ENCODE data around the gene SLC51A. TPM values are rescaled to one million over a fixed set of nuclear protein-coding genes. Genes with fewer than 3 reads are reported as not detected.
"Not testable (repeated sequence)": the region's sequence is repeated elsewhere in the genome, so short reads cannot be mapped to it uniquely, and the experiment has no call there.

Gene SLC51A
- total RNA-seq, 2 experiments from 2014 or later: not detected

DNA sequence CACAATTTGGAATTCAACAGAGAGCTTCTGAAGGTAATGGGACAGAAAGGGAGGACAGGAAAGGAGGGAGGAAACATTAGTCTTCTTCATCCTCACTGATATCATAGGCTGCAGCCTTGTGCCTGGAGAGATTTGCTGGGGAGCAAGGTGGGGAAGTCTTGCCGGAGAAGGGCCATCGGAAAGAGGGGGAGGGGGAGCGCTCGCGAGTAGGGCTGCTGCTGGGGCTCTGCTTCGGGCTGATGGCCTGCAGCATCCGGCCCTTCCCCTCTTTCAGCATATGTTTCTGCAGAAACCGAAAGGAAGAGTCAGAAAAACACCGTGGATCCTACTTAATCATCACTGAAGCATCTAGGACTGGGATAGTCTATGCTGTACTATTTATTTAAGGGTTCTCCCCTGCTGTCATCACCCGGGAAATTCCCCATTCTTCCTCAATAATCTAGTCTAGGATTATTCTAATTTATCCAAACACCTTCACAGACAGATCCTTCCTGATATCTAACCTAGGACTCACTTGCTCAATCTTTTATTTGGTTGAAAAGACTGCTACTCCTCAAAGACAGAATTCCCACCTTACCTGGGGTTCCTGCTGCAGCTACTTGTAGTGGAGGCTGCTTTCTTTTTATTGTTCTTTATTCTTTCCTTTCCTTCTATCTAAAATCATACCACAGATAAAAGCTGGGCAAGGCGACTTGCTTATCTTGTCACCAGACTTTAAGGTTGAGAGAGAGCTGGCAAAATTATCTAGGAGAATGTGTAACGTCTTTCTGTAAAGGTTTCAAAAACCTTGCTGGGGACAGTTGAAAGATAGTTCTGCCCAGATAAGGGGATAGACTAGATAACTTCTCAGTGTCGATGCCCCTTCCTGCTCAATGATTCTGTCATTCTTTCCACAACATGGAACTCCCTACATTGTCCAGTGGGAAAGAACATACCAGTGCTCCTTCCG lies 22.6 kb downstream of the SLC51A start:
- Mint-ChIP-seq H3K4me3 (no peak overlapping the region), H3K27me3 (no peaks in the 10 kb centered on the region), H3K4me1 (peaks cover 13% of the 10 kb centered on the region), H3K36me3 (peaks cover 6% of the 10 kb centered on the region), H3K9me3 (no peaks in the 10 kb centered on the region), H3K27ac (no peak overlapping the region)
- no peak for DNase-seq

DNA sequence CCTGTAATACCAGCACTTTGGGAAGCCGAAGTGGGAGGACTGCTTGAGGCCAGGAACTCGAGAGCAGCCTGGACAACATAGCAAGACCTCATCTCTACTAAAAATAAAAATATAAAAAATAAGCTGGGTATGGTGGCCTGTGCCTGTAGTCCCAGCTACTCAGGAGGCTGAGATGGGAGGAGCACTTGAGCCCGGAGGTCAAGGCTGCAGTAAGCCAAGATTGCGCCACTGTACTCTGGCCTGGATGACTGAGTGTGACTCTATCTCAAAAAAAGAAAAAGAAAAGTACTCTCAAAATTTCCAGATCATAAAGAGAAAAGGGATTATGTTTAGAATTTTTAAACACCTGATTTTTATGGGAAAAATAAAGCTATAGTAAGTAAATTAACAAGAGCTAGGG lies 24.1 kb downstream of the SLC51A start:
- no peak for DNase-seq
- Mint-ChIP-seq H3K36me3 (peaks cover 6% of the 10 kb centered on the region), H3K4me1 (peaks cover 13% of the 10 kb centered on the region), H3K27me3 (no peaks in the 10 kb centered on the region), H3K4me3 (no peak overlapping the region), H3K9me3 (no peaks in the 10 kb centered on the region), H3K27ac (no peak overlapping the region)

DNA sequence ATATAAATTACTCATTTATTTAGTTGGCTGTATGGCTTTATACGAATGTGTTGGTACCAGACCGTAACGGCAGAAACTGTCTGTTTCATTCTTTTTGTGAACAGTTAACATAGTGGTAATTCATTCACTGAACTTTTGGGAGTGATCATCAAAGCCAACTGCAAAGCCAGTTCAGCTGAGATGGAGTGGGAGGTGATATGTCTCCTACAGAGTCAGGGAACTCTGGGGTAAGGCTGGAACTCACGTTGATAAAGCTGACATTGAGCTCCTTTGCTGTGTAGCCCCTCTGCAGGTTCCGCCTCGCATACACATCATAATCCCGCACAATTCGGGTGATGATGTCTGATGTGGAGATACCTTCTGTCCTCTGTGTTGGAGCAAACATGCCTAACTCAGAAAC lies 25.4 kb downstream of the SLC51A start:
- no peak overlapping the region for H3K27ac Mint-ChIP-seq
- H3K9me3 Mint-ChIP-seq: no peaks in the 10 kb centered on the region
- DNase-seq: no peak
- H3K27me3 Mint-ChIP-seq: no peaks in the 10 kb centered on the region
- peaks cover 8% of the 10 kb centered on the region for H3K4me1 Mint-ChIP-seq
- H3K36me3 Mint-ChIP-seq: peaks cover 6% of the 10 kb centered on the region
- no peak overlapping the region for H3K4me3 Mint-ChIP-seq

DNA sequence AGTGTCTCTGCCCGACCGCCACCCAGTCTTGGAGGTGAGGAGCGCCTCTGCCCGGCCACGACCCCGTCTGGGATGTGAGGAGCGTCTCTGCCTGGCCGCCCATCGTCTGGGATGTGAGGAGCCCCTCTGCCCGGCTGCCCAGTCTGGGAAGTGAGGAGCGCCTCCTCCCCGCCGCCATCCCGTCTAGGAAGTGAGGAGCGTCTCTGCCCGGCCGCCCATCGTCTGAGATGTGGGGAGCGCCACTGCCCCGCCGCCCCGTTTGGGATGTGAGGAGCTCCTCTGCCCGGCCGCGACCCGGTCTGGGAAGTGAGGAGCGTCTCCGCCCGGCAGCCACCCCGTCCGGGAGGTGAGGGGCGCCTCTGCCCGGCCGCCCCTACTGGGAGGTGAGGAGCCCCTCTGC lies 27.8 kb downstream of the SLC51A start:
- H3K4me3 Mint-ChIP-seq, H3K36me3 Mint-ChIP-seq, DNase-seq, H3K27me3 Mint-ChIP-seq, H3K27ac Mint-ChIP-seq, H3K4me1 Mint-ChIP-seq, H3K9me3 Mint-ChIP-seq: not testable (repeated sequence)

DNA sequence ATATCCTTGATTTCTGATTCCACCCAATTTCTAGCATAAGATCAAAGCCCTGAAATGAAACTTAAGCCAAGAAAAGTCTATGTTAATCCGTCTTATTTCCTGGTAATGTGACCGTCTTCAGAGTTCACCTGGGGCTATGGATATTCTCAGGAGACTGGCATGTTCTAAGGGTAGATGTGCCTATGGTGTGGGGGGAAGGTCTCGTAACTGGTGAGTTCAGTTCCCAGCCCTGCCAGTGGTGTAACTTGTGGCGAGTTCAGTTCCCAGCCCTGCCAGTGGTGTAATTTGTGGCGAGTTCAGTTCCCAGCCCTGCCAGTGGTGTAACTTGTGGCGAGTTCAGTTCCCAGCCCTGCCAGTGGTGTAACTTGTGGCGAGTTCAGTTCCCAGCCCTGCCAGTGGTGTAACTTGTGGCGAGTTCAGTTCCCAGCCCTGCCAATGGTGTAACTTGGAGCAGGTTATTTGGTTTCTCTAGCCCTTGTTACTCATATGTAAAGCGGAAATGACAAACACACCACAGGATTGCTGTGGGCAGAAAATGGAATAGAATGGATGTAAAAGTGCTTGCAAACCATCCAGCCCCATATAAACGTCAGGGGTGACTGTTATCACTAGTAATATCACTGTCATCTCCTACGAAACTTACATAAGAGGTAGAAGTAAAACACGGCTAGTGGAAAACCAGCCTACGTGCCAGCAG lies 30.4 kb downstream of the SLC51A start:
- Mint-ChIP-seq H3K4me1 (no peaks in the 10 kb centered on the region), H3K27ac (no peak overlapping the region), H3K36me3 (peaks cover 2% of the 10 kb centered on the region), H3K9me3 (no peaks in the 10 kb centered on the region), H3K27me3 (no peaks in the 10 kb centered on the region), H3K4me3 (no peak overlapping the region)
- no peak for DNase-seq

DNA sequence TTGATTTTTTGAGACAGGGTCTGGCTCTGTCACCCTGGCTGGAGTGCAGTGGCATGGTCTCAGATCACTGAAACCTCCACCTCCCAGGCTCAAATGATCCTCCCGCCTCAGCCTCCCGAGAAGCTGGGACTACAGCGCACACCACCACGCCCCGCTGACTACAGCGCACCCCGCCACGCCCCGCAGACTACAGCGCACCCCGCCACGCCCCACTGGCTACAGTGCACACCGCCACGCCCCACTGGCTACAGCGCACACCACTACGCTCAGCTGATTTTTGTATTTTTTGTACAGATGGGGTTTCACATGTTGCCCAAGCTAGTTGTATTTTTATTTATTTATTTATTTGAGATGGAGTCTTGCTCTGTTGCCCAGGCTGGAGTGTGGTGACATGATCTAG lies 35.6 kb downstream of the SLC51A start:
- peaks cover 3% of the 10 kb centered on the region for H3K36me3 Mint-ChIP-seq
- no peaks in the 10 kb centered on the region for H3K9me3 Mint-ChIP-seq
- H3K4me1 Mint-ChIP-seq: no peaks in the 10 kb centered on the region
- no peak overlapping the region for H3K27ac Mint-ChIP-seq
- no peak overlapping the region for H3K4me3 Mint-ChIP-seq
- DNase-seq: no peak
- no peaks in the 10 kb centered on the region for H3K27me3 Mint-ChIP-seq

DNA sequence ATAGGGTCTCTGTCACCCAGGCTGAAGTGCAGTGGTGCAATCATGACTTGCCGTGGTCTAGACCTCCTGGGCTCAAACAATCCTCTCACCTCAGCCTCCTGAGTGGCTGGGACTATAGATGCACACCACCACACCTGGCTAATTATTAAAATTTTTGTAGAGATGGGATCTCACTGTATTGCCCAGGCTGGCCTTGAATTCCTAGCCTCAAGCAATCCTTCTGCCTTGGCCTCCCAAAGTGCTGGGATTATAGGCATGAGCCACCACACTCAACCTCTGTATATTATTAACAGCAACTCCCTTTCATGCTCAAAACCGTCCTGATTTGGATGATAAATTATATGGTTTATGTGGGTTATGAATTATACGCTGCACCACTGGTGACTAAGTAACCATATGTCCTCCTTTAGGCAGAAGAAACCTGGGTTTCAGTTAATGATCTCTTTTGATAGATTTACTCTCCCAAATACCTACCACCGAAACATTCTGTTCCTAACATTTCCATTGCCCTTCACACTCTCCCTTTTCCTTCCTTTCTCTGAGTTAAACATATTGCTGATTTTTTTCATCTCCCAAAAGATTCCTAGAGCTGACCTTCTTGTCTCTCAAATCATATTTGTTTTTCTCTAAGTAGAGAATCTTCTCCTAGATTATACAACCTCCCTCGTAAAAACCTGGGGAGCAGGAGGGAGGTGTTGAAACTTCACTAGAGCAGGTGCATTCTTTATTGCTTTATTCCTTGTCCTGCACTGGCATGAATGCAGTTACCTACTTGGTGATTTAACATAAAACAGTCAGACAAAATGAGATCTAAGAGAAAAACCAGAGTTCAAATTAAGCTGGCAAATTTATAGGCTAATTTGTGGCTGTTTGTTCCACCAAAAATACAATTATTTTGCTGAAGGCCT lies 38.3 kb downstream of the SLC51A start:
- H3K4me1 Mint-ChIP-seq: no peaks in the 10 kb centered on the region
- H3K4me3 Mint-ChIP-seq: no peak overlapping the region
- no peaks in the 10 kb centered on the region for H3K9me3 Mint-ChIP-seq
- DNase-seq: no peak
- H3K27ac Mint-ChIP-seq: no peak overlapping the region
- peaks cover 3% of the 10 kb centered on the region for H3K36me3 Mint-ChIP-seq
- H3K27me3 Mint-ChIP-seq: no peaks in the 10 kb centered on the region

DNA sequence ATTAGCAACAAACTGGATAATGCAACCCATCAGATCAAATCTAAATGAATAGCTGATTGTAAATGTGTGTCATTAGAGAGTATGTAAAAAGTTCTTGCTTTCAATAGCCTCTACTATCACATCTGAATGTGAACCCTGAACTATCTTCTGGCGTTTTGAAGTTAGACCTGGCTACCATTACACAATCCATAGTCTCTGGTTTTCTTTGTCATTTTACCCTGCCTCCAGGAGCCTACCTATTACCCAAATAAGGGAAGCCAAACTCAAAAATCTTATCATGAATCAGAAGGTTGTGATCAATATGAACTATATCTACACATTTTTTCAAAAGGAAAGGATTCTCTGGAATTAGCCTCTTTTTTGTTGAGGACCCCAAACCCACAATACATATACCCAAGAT lies 39.4 kb downstream of the SLC51A start:
- H3K27me3 Mint-ChIP-seq: no peaks in the 10 kb centered on the region
- no peaks in the 10 kb centered on the region for H3K9me3 Mint-ChIP-seq
- H3K4me3 Mint-ChIP-seq: no peak overlapping the region
- no peaks in the 10 kb centered on the region for H3K4me1 Mint-ChIP-seq
- H3K27ac Mint-ChIP-seq: no peak overlapping the region
- peaks cover 5% of the 10 kb centered on the region for H3K36me3 Mint-ChIP-seq
- DNase-seq: no peak

DNA sequence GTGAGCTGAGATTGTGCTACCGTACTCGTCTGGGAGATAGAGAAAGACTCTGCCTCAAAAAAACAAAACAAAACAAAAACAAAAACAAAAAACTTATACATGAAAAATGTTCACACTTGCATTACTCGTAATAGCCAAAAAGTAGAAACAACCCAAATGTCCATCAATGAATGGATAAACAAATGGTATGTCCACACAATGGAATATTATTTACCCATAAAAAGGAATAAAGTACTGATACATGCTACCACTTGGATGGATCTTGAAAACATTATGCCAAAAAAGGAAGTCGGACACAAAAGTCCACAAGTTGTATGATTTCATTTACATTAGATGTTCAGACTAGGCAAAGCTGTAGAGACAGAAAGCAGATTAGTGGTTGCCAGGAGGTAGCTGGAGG lies 44.5 kb downstream of the SLC51A start:
- Mint-ChIP-seq H3K27ac (no peak overlapping the region), H3K27me3 (no peaks in the 10 kb centered on the region), H3K36me3 (peaks cover 13% of the 10 kb centered on the region)

DNA sequence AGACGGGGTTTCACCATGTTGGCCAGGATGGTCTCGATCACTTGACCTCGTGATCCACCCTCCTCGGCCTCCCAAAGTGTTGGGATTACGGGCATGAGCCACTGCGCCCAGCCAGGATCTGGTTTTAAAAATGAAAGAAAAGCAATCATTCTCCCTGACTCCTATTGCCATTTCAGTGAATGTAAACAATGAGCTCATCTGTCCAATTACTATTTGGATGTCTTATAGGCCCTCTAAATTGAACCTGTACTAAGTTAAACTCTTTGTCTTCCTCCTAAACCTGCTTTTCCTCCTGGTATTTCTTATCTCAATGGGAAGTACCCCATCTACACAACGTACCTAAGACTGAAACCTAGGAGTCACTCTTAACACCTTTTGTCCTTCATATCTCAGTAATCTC lies 47.5 kb downstream of the SLC51A start:
- Mint-ChIP-seq H3K4me1 (no peaks in the 10 kb centered on the region), H3K9me3 (peaks cover 1% of the 10 kb centered on the region), H3K27me3 (no peaks in the 10 kb centered on the region), H3K4me3 (no peak overlapping the region), H3K27ac (no peak overlapping the region), H3K36me3 (peaks cover 14% of the 10 kb centered on the region)
- DNase-seq: no peak

More for the DNA sequence above, 44.5 kb downstream of the SLC51A start:
- Mint-ChIP-seq H3K9me3 (peaks cover 1% of the 10 kb centered on the region), H3K4me3 (no peak overlapping the region), H3K4me1 (no peaks in the 10 kb centered on the region)
- DNase-seq: no peak

DNA sequence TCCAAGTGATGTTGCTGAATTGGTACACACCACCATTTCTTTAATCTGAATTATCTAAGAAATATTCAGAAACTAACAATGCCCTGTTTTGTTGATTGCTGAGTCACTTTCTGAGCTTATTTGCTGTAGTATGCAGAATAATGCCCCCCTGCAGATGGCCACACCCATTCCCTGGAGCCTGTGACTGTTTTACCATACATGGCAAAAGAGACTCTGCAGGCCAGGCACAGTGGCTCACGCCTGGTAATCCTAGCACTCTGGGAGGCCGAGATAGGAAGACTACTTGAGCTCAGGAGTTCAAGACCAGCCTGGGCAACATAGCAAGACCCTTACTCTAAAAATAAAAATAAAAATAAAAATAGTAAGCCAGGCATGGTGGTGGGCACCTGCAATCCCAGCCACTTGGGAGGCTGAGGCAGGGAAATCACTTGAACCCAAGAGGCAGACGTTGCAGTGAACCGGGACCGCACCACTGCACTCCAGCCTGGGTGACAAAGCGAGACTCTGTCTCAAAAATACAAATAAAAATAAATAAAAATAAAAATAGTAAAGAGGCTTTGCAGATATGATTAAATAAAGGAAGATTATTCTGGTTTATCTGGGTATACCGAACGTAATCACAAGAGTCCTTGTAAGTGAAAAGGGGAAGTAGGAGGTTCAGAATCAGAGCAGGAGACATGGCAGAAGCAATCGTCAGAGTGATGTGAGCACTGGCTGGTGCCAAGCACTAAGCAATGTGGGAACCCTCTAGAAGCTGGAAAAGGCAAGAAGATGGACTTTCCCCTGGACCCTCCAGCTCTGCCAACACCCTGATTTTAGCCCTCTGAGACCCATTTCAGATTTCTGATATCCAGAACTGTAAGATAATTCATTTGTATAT lies 52.2 kb downstream of the SLC51A start:
- Mint-ChIP-seq H3K27ac (no peak overlapping the region), H3K9me3 (no peaks in the 10 kb centered on the region), H3K27me3 (no peaks in the 10 kb centered on the region), H3K36me3 (peaks cover 32% of the 10 kb centered on the region), H3K4me1 (peaks cover 22% of the 10 kb centered on the region), H3K4me3 (no peak overlapping the region)
- DNase-seq: no peak

DNA sequence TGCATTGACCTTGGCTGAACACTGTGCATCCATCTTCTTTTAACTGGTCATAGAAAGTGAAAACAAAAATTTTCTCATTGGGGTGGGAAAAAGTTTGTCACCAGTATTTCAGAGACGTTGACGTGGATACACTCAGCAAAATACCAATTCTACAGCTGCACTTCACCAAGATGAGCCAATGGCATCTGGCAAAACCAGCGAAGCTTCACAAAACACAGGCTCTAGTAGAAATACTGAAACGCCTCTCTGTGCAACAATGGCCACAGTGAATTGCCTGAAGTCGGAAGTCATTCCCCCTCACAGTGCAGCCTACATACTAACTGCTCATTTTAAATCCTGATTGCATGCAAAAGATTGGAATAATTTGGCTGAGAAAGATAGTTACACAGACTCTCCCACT lies 54.2 kb downstream of the SLC51A start:
- DNase-seq: peak; percentile 3
- H3K4me3 Mint-ChIP-seq: no peak overlapping the region
- peak overlapping the region; percentile 72 for H3K27ac Mint-ChIP-seq

DNA sequence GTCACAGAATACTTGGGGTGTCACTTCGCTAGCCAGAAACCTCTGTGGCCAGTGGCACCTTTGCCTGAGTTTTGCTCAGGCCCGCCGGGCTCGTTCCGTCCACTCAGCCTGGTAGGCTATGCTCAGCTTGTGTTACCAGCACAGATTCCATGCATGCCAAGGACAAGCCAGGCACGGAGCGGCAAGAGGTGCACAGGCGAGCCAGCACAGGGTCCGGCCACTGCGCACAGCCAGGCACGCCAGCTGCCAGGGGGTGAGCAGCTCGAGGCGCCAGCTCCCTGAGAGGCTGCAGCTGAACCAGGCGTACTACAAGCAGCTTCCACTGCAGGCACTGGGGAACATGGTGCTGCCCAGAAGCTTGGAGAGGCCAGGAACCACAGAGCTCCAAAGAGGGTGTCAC lies 56.5 kb downstream of the SLC51A start:
- Mint-ChIP-seq H3K4me1 (peaks cover 41% of the 10 kb centered on the region), H3K36me3 (peaks cover 45% of the 10 kb centered on the region), H3K9me3 (no peaks in the 10 kb centered on the region), H3K4me3 (no peak overlapping the region), H3K27ac (peak overlapping the region; percentile 86), H3K27me3 (no peaks in the 10 kb centered on the region)
- no peak for DNase-seq

More for the DNA sequence above, 54.2 kb downstream of the SLC51A start:
- Mint-ChIP-seq H3K4me1 (peaks cover 36% of the 10 kb centered on the region), H3K9me3 (no peaks in the 10 kb centered on the region), H3K36me3 (peaks cover 39% of the 10 kb centered on the region), H3K27me3 (no peaks in the 10 kb centered on the region)

DNA sequence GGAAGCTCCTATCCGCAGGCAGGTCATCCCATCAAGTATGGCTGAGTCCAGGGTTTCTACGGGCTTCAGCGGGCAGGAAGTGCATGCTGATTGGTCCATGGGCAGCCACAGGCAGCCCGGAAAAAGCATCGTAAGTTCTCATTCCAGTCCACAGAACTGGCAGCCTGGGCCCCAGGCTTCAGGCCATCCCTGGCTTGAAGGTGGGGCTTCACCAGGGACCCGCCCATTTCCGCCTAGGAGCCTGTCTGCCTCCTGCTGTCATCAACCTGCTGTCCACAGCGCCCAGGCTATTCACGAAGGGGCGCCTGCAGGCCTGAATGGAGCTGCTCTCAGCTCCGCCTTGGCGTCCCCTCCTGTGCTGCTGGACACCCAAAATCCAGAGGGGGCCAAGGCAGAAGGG lies 57.3 kb downstream of the SLC51A start:
- Mint-ChIP-seq H3K27me3 (no peaks in the 10 kb centered on the region), H3K9me3 (no peaks in the 10 kb centered on the region), H3K4me3 (no peak overlapping the region), H3K27ac (peak overlapping the region; percentile 86), H3K36me3 (peaks cover 46% of the 10 kb centered on the region), H3K4me1 (peaks cover 48% of the 10 kb centered on the region)
- peak; percentile 8 for DNase-seq
